RWPE2 (cell line): ENCODE data around the gene RABL3.
"Not testable (repeated sequence)": the region's sequence is repeated elsewhere in the genome, so short reads cannot be mapped to it uniquely, and the experiment has no call there.

Experiments used
- ATAC-seq: fragments of 200-7000 bp; cut with Tn5 transposase; 3 replicates; pipeline ENCODE4 v1.9.1; 2021; ENCODE audit warnings: low read depth
- DNase-seq: peaks from one replicate; pipeline ENCODE4 v3.0.0-alpha.2; 2020; ENCODE audit warnings: low spot score
- H3K27ac ChIP-seq: fragments of 450-650 bp; 2 replicates; pipeline ENCODE4 v1.5.1; 2017; ENCODE audit warnings: mild to moderate bottlenecking; ENCODE audit not compliant: poor library complexity, severe bottlenecking
- H3K27me3 ChIP-seq: fragments of 250-450 bp; sonication (Bioruptor Pico); 2 replicates; pipeline ENCODE4 v1.5.1; 2021; ENCODE audit warnings: mild to moderate bottlenecking, moderate library complexity; ENCODE audit not compliant: insufficient read depth, poor library complexity, severe bottlenecking
- H3K36me3 ChIP-seq: fragments of 250-450 bp; sonication (Bioruptor Pico); 2 replicates; pipeline ENCODE4 v1.5.1; 2020; ENCODE audit warnings: low read depth, mild to moderate bottlenecking, moderate library complexity
- H3K4me1 ChIP-seq: fragments of 250-450 bp; sonication (Bioruptor Pico); 2 replicates; pipeline ENCODE4 v1.5.1; 2021; ENCODE audit warnings: mild to moderate bottlenecking, moderate library complexity; ENCODE audit not compliant: insufficient read depth, poor library complexity, severe bottlenecking
- H3K4me3 ChIP-seq: fragments of 250-450 bp; sonication (Bioruptor Pico); 2 replicates; pipeline ENCODE4 v1.5.1; 2021; ENCODE audit warnings: mild to moderate bottlenecking, moderate library complexity; ENCODE audit not compliant: severe bottlenecking
- H3K9me3 ChIP-seq: fragments of 250-450 bp; sonication (Bioruptor Pico); 2 replicates; pipeline ENCODE4 v1.5.1; 2021; ENCODE audit warnings: mild to moderate bottlenecking, moderate library complexity; ENCODE audit not compliant: severe bottlenecking
- TF ChIP-seq, protein P1 (sequence below): fragments of 450-650 bp; IDR thresholded peaks from one replicate; pipeline ENCODE4 v1.5.1; 2017; ENCODE audit warnings: mild to moderate bottlenecking, moderate library complexity; ENCODE audit not compliant: poor library complexity, severe bottlenecking

RABL3 gene

DNA sequence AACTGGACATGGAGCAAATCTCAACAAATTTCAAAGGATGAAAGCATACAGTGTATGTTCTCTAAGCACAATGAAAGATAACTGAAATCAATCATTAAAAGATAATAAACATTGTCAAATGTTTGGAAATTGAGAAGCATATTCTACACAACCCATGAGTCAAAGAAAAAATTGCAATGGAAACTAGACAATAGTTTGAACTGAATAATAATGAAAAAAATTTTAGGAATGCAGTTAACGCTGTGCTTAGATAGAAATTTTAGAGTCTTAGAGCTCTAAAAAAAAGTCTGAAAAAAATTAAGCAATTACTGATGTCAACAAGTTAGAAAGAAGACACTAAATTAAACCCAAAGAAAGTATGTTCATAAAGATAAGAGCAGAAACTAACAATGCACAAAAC lies 15.5 kb downstream of the RABL3 start:
- Histone ChIP-seq H3K27me3 (no peaks in the 10 kb centered on the region), H3K4me3 (no peak overlapping the region), H3K9me3 (no peaks in the 10 kb centered on the region), H3K27ac (no peak overlapping the region), H3K36me3 (0 out of 2 replicates have a peak, but pooled peaks cover 3% of the 10 kb centered on the region), H3K4me1 (no peaks in the 10 kb centered on the region)
- ATAC-seq (no peak), DNase-seq (no peak)
- TF ChIP-seq, protein P1, sequence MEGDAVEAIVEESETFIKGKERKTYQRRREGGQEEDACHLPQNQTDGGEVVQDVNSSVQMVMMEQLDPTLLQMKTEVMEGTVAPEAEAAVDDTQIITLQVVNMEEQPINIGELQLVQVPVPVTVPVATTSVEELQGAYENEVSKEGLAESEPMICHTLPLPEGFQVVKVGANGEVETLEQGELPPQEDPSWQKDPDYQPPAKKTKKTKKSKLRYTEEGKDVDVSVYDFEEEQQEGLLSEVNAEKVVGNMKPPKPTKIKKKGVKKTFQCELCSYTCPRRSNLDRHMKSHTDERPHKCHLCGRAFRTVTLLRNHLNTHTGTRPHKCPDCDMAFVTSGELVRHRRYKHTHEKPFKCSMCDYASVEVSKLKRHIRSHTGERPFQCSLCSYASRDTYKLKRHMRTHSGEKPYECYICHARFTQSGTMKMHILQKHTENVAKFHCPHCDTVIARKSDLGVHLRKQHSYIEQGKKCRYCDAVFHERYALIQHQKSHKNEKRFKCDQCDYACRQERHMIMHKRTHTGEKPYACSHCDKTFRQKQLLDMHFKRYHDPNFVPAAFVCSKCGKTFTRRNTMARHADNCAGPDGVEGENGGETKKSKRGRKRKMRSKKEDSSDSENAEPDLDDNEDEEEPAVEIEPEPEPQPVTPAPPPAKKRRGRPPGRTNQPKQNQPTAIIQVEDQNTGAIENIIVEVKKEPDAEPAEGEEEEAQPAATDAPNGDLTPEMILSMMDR = no peak

GRCh38 chr3:120719167-120719834 lies 23.0 kb downstream of the RABL3 start:
- not testable (repeated sequence) for H3K27ac ChIP-seq, H3K36me3 ChIP-seq, ATAC-seq, H3K4me1 ChIP-seq, H3K27me3 ChIP-seq, DNase-seq, H3K9me3 ChIP-seq
- peak overlapping the region; percentile 7 for H3K4me3 ChIP-seq

DNA sequence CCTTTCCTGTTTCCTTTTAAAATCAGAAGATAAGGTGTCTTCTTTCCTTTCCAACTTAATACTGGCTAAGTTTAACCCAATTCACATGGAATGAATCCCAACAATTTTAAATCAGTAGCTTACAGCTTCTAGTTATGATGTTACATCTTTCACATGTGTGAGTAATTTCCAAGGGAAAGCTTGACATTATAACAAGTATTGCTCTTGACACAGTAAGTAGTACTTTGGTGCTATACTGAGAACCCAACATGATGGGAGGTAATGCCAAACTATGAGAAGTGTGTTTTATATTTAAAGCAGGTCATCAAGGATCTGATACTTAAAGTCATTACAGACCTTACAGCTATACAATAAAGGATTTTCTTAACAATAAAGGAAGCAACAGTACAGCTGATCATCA lies 29.1 kb downstream of the RABL3 start:
- TF ChIP-seq, protein P1 = no peak
- no peak for ATAC-seq

GRCh38 chr3:120710369-120710768 lies 31.9 kb downstream of the RABL3 start:
- DNase-seq (no peak), ATAC-seq (no peak)
- H3K4me1 ChIP-seq = no peaks in the 10 kb centered on the region
- no peaks in the 10 kb centered on the region for H3K27me3 ChIP-seq
- TF ChIP-seq, protein P1 = no peak
- H3K36me3 ChIP-seq = peaks cover 3% of the 10 kb centered on the region; the same call in 1 of the 2 replicates
- no peaks in the 10 kb centered on the region for H3K9me3 ChIP-seq
- H3K27ac ChIP-seq = no peak overlapping the region
- no peak overlapping the region for H3K4me3 ChIP-seq

More for the DNA sequence above, 29.1 kb downstream of the RABL3 start:
- Histone ChIP-seq H3K9me3 (no peaks in the 10 kb centered on the region), H3K4me1 (no peaks in the 10 kb centered on the region), H3K27ac (no peak overlapping the region), H3K4me3 (no peak overlapping the region), H3K36me3 (no peaks in the 10 kb centered on the region), H3K27me3 (no peaks in the 10 kb centered on the region)
- no peak for DNase-seq

DNA sequence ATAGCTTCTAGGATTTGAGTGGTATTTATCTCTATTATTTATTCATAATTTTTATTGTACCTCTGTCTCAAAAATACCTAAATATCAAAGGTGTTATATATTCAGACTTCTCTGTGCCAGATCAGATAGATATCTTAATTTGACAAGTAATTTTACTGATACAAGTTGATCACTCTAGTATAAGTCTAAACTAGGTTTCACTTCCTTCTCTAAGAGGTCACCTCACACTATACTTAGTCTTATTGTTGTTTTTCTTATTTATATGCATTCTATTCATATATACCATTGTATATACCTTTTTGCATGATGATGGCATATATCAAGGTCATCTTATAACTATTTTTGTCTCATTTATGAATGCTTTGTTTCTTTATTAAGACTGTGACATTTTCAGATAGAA lies 33.9 kb downstream of the RABL3 start:
- ATAC-seq = no peak
- Histone ChIP-seq H3K9me3 (no peaks in the 10 kb centered on the region), H3K4me3 (no peak overlapping the region), H3K36me3 (peaks cover 6% of the 10 kb centered on the region; the same call in 1 of the 2 replicates), H3K27ac (no peak overlapping the region), H3K4me1 (no peaks in the 10 kb centered on the region), H3K27me3 (no peaks in the 10 kb centered on the region)
- no peak for DNase-seq
- TF ChIP-seq, protein P1 = no peak
